ENCODE data around the gene CBFA2T2.
"Not testable (repeated sequence)": the region's sequence is repeated elsewhere in the genome, so short reads cannot be mapped to it uniquely, and the experiment has no call there.

Gene CBFA2T2

DNA sequence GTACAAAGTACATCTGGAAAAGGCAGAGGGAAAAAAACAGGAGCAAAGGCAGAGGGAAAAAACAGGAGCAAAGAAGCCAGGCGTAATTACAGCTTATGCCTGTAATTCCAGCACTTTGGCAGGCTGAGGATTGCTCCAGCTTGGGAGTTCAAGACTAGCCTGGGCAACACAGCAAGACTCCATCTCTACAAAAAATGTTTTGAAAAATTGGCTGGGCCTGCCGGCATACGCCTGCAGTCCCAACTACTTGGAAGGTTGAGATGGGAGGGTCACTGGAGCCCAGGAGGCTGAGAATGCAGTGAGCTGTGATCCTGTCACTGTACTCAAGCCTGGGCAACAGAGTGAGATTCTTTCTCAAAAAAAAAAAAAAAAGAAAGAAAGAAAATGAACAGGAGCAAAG, 19.0 kb upstream of the CBFA2T2 start:
- ATAC-seq (no peak), DNase-seq (no peak)

GRCh38 chr20:33472868-33473435, 16.9 kb upstream of the CBFA2T2 start:
- ATAC-seq (no peak), DNase-seq (no peak)

GRCh38 chr20:33474097-33474873, 15.6 kb upstream of the CBFA2T2 start:
- no peak for ATAC-seq
- DNase-seq, result no peak

DNA sequence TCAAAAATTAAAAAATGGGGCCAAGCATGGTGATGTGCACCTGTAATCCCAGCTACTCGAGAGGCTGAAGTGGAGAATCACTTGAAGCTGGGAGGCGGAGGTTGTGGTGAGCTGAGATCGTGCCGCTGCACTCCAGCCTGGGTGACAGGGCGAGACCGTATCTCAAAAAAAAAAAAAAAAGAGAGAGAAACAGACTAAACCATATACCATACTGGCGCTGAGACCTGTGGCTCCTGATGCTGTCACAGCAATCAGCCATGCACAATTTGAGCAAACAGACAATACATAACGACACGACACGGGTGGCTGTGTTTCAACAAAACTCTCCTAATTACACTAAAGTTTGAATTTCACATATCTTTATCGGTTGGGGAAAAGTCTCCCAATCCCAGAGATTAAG, 14.9 kb upstream of the CBFA2T2 start:
- no peak for DNase-seq
- no peak for ATAC-seq

- DNase-seq (no peak), ATAC-seq (no peak)
These were observed 14.3 kb upstream of the CBFA2T2 start for GRCh38 chr20:33475381-33476152.

DNA sequence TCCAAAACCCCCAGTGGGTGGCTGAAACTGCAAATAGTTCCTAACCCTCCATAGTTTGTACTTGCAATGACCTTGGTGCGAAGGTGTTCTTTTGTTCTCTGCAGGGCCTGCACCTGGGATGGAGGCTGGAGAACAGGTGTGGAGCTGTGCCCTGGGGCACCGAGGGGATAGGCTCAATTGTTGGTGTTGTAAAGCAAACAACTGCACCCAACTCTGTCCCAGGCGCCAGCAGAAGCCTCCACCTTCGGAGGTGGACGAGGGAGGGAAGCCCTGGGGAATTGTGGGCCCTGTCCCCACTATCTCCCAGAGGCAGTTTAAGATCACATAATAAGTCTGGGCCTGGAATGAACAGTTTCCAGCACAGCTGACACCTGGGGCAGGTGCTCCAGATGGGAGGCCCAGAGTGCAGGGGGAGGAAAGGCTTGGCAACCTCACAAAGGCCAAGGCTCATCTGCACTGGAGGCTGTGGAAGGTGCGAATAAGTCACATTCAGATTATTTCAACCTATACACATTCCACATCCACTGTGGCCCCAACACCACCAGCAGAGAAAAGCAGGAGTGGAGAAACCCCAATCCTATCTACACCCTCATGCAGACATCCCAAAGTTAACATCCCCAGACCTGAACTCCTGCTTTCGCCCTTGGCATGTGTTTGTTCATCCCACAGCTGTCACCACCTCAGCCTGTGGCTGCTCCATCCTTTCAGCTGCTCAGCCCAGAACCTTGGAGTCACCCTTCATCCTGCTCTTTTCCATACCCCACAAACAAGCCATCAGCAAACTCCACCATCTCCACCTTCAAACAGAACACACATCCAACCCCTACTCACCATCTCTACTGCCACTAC, 12.3 kb upstream of the CBFA2T2 start:
- DNase-seq (no peak), ATAC-seq (no peak)

DNA sequence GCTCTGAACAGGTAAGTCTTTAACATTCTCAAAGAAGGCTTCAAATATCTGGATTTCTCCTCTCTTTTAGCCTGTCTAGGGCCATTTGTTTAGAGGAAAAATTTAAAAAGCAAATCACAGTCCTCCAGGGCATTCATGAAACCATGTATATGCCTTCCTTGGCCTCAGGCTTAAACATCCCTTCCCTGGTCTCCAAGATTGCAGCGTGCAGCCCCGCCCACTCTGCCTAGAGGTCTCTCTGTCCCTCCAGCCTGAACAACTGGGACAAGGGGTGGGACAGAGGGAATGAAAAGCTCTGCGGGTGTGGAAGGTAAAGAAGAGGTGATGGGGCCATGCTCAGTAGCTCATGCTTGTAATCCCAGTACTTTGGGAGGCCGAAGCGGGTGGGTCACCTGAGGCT, 9.8 kb upstream of the CBFA2T2 start:
- ATAC-seq, result no peak
- no peak for DNase-seq

GRCh38 chr20:33481431-33481941, 8.4 kb upstream of the CBFA2T2 start:
- ATAC-seq (no peak), DNase-seq (no peak)

DNA sequence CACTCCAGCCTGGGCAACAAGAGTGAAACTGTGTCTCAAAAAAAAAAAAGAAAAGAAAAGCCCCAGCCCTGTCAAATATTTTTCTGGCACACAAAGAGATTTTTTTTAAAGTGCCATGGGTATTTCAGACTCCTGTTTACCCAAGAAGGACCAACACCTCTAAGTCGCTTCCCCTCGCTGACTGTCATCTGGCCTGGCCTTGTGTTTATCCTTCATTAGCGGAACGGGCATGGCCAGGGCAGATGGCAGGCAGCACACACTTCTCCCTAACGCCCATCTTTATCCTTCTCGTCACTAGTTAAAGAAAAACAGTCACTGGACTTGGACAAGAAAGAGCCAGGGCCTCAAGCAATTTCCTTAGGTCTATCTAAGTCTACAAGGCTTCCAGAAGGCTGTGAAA, 7.3 kb upstream of the CBFA2T2 start:
- DNase-seq (no peak), ATAC-seq (no peak)

- not testable (repeated sequence) for DNase-seq, ATAC-seq
These were observed 6.7 kb upstream of the CBFA2T2 start for GRCh38 chr20:33483186-33483585.

DNA sequence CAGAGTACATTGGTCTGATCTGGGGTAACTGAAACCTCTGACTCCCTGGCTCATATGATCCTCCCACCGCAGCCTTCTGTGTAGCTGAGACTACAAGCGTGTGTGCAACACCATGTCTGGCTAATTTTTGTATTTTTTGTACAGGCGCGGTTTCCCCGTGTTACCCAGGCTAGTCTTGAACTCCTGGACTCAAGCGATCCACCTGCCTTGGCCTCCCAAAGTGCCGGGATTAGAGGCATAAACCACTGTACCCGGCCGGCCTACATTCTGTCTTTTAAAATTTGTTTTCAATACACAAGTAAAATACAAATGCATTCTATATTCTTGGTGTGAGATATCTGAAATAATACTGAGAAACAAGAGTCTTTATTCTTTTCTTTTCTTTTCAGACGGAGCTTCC, 1.7 kb upstream of the CBFA2T2 start:
- no peak for ATAC-seq
- DNase-seq, result no peak

DNA sequence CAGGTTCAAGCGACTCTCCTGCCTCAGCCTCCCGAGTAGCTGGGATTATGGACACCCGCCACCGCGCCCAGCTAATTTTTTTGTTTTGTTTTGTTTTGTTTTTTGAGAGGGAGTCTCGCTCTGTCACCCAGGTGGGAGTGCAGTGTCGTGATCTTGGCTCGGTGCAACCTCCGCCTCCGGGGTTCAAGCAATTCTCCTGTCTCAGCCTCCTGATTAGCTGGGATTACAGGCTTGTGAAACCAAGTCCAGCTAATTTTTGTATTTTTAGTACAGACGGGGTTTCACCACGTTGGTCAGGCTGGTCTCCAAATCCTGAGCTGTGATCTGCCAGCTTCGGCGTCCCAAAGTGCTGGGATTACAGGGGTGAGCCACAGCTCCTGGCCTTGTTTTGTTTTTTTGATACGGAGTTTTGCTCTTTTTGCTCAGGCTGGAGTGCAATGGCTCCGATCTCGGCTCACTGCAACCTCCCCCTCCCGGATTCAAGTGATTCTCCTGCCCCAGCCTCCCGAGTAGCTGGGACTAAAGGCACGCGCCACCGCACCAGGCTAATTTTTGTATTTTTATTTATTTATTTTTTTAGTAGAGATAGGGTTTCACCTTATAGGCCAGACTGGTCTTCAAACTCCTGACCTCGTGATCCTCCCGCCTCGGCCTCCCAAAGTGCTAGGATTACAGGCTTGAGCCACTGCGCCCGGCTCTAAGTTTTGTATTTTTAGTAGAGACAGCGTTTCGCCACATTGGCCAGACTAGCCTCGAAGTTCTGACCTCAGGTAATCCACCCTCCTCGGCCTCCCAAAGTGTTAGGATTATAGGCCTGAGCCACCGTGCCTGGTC, 1.0 kb upstream of the CBFA2T2 start:
- not testable (repeated sequence) for ATAC-seq, DNase-seq

- ATAC-seq, result peak; percentile 99
- peak; percentile 99 for DNase-seq
These were observed 337 bp upstream of the CBFA2T2 start for GRCh38 chr20:33489495-33490022.

DNA sequence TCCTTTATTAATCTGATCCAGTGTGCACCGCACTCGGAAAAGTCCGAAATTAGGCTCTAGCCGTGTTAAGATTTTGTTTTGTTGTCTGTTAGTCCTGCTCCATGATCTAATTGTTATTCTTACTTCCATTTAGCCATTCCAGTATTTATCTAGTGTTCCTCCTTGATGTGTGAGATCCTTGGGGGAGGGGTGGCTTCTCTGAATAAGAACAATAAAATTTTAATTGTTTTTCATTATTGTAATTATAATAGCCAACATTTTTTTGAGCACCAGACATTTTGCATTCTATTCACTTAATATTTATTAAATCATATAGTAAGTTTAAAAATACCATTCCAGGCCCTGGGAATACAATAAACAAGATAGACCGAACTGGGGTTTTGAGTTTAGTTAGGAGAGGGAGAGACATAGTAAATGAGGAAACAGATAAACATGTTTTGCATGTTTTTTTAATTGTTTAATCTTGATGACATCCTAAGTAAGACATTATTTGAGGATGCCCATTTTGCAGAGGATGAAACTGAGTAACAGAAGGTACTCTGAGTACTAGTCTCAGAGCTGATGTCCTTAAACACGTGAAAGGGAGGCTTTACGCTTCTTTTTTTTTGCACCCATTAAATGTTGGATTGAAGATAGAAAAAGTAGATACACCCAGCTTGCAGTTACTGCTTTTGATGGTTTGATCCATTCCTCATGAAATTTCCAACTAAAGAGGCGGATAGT, 1.2 kb downstream of the CBFA2T2 start:
- DNase-seq, result no peak
- ATAC-seq, result no peak

DNA sequence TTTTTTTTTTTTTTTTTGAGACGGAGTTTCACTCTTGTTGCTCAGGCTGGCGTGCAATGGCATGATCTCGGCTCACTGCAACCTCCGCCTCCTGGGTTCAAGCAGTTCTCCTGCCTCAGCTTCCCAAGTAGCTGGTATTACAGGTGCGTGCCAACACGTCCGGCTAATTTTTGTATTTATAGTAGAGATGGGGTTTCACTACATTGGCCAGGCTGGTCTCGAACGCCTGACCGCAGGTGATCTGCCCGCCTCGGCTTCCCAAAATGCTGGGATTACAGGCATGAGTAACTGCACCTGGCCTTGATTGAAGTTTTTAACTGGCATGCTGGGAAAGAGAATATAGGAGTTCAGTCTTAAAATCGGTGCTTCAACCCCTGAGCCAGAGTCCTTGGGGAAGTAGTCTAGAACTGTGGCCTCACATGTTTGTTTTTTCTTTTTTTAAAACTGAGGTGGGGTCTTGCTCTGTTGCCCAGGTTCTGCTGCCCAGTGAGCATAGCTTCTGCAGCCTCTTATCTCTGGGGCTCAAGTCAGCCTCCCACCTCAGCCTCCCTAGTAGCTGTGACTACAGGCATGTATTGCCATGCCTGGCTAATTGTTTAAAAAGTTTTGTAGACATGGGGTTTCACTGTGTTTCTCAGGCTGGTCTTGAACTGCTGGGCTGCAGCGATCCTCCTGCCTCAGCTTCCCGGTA, 3.3 kb downstream of the CBFA2T2 start:
- DNase-seq, result no peak

GRCh38 chr20:33496776-33497175, 6.9 kb downstream of the CBFA2T2 start:
- not testable (repeated sequence) for ATAC-seq, DNase-seq

More for the DNA sequence above, 3.3 kb downstream of the CBFA2T2 start:
- no peak for ATAC-seq

DNA sequence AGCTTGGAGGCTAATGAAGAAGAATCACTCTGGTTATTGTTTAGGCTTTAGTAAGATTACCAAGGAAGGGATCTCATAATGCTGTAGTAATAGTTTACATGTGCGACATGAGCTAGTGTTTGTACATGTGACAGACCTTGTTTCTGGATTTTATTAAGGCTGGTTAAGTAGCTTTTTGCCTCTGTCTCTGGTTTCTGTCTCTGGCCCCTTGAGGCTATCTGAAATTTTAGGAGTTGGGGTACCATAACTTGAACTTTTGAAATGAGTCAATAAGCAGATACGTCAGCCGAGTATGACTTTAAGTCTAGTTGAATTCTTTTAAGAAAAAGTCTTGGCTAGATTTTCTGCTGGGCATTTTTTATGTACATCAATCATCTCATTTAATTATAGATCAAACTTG, 9.5 kb downstream of the CBFA2T2 start:
- no peak for DNase-seq
- ATAC-seq, result no peak

DNA sequence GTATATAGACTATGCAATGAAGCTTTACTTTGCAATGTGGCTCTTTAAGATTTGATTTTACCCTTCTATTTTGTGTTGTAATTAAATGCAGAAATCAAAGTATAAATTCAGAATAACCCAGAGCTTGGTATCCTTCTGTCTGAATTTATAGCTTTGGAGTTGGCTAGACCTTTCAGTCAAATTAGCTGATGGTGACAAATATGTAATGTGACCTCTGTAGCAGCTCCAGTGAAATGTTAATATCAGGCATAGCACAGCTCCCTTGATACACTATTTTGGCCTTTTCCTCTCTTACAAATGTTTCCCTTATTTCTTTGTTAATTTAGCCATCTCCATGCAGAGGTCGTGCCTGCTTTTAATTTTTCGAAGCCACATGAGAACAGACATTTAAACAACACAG, 11.1 kb downstream of the CBFA2T2 start:
- ATAC-seq, result no peak
- no peak for DNase-seq

DNA sequence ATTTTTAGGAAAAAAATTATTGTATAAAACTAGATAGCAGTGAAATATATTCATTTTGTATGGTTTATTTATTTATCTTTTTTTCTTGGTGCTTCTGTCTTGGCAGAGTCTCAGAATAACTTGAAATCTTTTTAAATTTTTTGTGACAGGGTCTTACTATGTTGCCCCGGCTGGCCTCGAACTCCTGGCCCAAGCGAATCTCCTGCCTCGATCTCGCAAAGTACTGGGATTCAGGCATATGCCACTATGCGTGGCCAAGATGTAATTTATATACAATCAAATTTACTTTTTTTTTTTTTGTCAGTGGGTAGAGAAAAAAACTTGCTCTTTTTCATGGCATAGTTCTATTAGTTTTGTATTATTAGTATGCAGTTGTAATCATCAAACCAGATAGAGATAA, 13.7 kb downstream of the CBFA2T2 start:
- ATAC-seq (no peak), DNase-seq (no peak)

GRCh38 chr20:33506576-33506975, 16.7 kb downstream of the CBFA2T2 start:
- ATAC-seq, result no peak

More at GRCh38 chr20:33506576-33506975, 16.7 kb downstream of the CBFA2T2 start:
- no peak for DNase-seq

Measured in stimulated activated naive CD8-positive, alpha-beta T cell treated with anti-CD3 and anti-CD28 coated beads, Interleukin-15, Interleukin-2, amounts not matched to agents 100 U/mL and 50 U/mL, for 24 hours (primary cell).